Measurements from ENCODE around the gene SH3RF3.

The SH3RF3 gene

GRCh38 chr2:109392816-109393661, 264.0 kb downstream of the SH3RF3 start:
- DNase-seq (ENCODE audit: extremely low spot score, insufficient read length, low read depth) (no peak), FAIRE-seq (no peak)

- no peak for FAIRE-seq
Measured at GRCh38 chr2:109393662-109393972, 264.6 kb downstream of the SH3RF3 start.

GRCh38 chr2:109395494-109396201, 266.6 kb downstream of the SH3RF3 start:
- DNase-seq (ENCODE audit: extremely low spot score, insufficient read length, low read depth) (no peak), FAIRE-seq (no peak)

More at GRCh38 chr2:109393662-109393972, 264.6 kb downstream of the SH3RF3 start:
- no peak for DNase-seq (ENCODE audit: extremely low spot score, insufficient read length, low read depth)

GRCh38 chr2:109396202-109397180, 267.5 kb downstream of the SH3RF3 start:
- FAIRE-seq (no peak), DNase-seq (ENCODE audit: extremely low spot score, insufficient read length, low read depth) (no peak)

GRCh38 chr2:109397893-109398292, 268.9 kb downstream of the SH3RF3 start:
- FAIRE-seq (no peak), DNase-seq (ENCODE audit: extremely low spot score, insufficient read length, low read depth) (no peak)

- no peak for DNase-seq (ENCODE audit: extremely low spot score, insufficient read length, low read depth)
Measured at GRCh38 chr2:109398366-109399015, 269.5 kb downstream of the SH3RF3 start.

GRCh38 chr2:109399066-109399465, 270.1 kb downstream of the SH3RF3 start:
- no peak for FAIRE-seq

More at GRCh38 chr2:109398366-109399015, 269.5 kb downstream of the SH3RF3 start:
- FAIRE-seq = no peak

GRCh38 chr2:109400102-109400501, 271.1 kb downstream of the SH3RF3 start:
- FAIRE-seq = no peak
- DNase-seq (ENCODE audit: extremely low spot score, insufficient read length, low read depth) = no peak

More at GRCh38 chr2:109399066-109399465, 270.1 kb downstream of the SH3RF3 start:
- DNase-seq (ENCODE audit: extremely low spot score, insufficient read length, low read depth) = no peak

GRCh38 chr2:109401370-109401769, 272.4 kb downstream of the SH3RF3 start:
- FAIRE-seq (no peak), DNase-seq (ENCODE audit: extremely low spot score, insufficient read length, low read depth) (no peak)

- FAIRE-seq (no peak), DNase-seq (ENCODE audit: extremely low spot score, insufficient read length, low read depth) (no peak)
Measured at GRCh38 chr2:109402180-109402579, 273.2 kb downstream of the SH3RF3 start.

- no peak for DNase-seq (ENCODE audit: extremely low spot score, insufficient read length, low read depth)
- no peak for FAIRE-seq
Measured at GRCh38 chr2:109402980-109403840, 274.2 kb downstream of the SH3RF3 start.

GRCh38 chr2:109403841-109404201, 274.8 kb downstream of the SH3RF3 start:
- FAIRE-seq (no peak), DNase-seq (ENCODE audit: extremely low spot score, insufficient read length, low read depth) (no peak)

- FAIRE-seq = no peak
- DNase-seq (ENCODE audit: extremely low spot score, insufficient read length, low read depth) = no peak
Measured at GRCh38 chr2:109404681-109405080, 275.7 kb downstream of the SH3RF3 start.

- FAIRE-seq (no peak), DNase-seq (ENCODE audit: extremely low spot score, insufficient read length, low read depth) (no peak)
Measured at GRCh38 chr2:109405873-109406272, 276.9 kb downstream of the SH3RF3 start.

- no peak for DNase-seq (ENCODE audit: extremely low spot score, insufficient read length, low read depth)
Measured at GRCh38 chr2:109406301-109406700, 277.3 kb downstream of the SH3RF3 start.

GRCh38 chr2:109407276-109408042, 278.5 kb downstream of the SH3RF3 start:
- no peak for FAIRE-seq
- no peak for DNase-seq (ENCODE audit: extremely low spot score, insufficient read length, low read depth)

More at GRCh38 chr2:109406301-109406700, 277.3 kb downstream of the SH3RF3 start:
- FAIRE-seq = no peak

- DNase-seq (ENCODE audit: extremely low spot score, insufficient read length, low read depth) (no peak), FAIRE-seq (no peak)
Measured at GRCh38 chr2:109408043-109408335, 279.0 kb downstream of the SH3RF3 start.

- FAIRE-seq = no peak
- no peak for DNase-seq (ENCODE audit: extremely low spot score, insufficient read length, low read depth)
Measured at GRCh38 chr2:109409321-109410038, 280.5 kb downstream of the SH3RF3 start.

All from GM18507 (cell line).